Activated naive CD8-positive, alpha-beta T cell (primary cell): ENCODE results near the gene HIBADH.

Experiments
- H3K27ac Mint-ChIP-seq: one replicate; pipeline ENCODE4 v1.8.0; 2021; ENCODE audit warnings: mixed read lengths
- H3K27me3 Mint-ChIP-seq: one replicate; pipeline ENCODE4 v1.8.0; 2021; ENCODE audit warnings: mixed read lengths
- H3K36me3 Mint-ChIP-seq: one replicate; pipeline ENCODE4 v1.8.0; 2021; ENCODE audit warnings: mixed read lengths
- H3K4me1 Mint-ChIP-seq: one replicate; pipeline ENCODE4 v1.8.0; 2021; ENCODE audit warnings: low read depth, mixed read lengths
- H3K4me3 Mint-ChIP-seq: one replicate; pipeline ENCODE4 v1.8.0; 2021; ENCODE audit warnings: mild to moderate bottlenecking, mixed read lengths
- H3K9me3 Mint-ChIP-seq: one replicate; pipeline ENCODE4 v1.8.0; 2021; ENCODE audit warnings: low read depth, mixed read lengths

The HIBADH gene

GRCh38 chr7:27535795-27536194 lies 126.9 kb downstream of the HIBADH start:
- H3K4me3 Mint-ChIP-seq, result no peak overlapping the region

GRCh38 chr7:27533652-27534081 lies 129.0 kb downstream of the HIBADH start:
- H3K27me3 Mint-ChIP-seq, result no peaks in the 10 kb centered on the region
- no peak overlapping the region for H3K27ac Mint-ChIP-seq
- no peaks in the 10 kb centered on the region for H3K4me1 Mint-ChIP-seq
- peaks cover 36% of the 10 kb centered on the region for H3K36me3 Mint-ChIP-seq
- no peak overlapping the region for H3K4me3 Mint-ChIP-seq
- no peaks in the 10 kb centered on the region for H3K9me3 Mint-ChIP-seq

More at GRCh38 chr7:27535795-27536194, 126.9 kb downstream of the HIBADH start:
- H3K9me3 Mint-ChIP-seq, result no peaks in the 10 kb centered on the region
- H3K27ac Mint-ChIP-seq, result no peak overlapping the region
- no peaks in the 10 kb centered on the region for H3K27me3 Mint-ChIP-seq
- no peaks in the 10 kb centered on the region for H3K4me1 Mint-ChIP-seq
- H3K36me3 Mint-ChIP-seq, result peaks cover 40% of the 10 kb centered on the region

GRCh38 chr7:27532314-27532713 lies 130.4 kb downstream of the HIBADH start:
- Mint-ChIP-seq H3K27me3 (no peaks in the 10 kb centered on the region), H3K4me1 (no peaks in the 10 kb centered on the region), H3K27ac (no peak overlapping the region), H3K36me3 (peaks cover 36% of the 10 kb centered on the region), H3K9me3 (no peaks in the 10 kb centered on the region), H3K4me3 (no peak overlapping the region)

- Mint-ChIP-seq H3K27ac (no peak overlapping the region), H3K36me3 (peaks cover 52% of the 10 kb centered on the region), H3K4me1 (no peaks in the 10 kb centered on the region), H3K9me3 (no peaks in the 10 kb centered on the region), H3K4me3 (no peak overlapping the region), H3K27me3 (no peaks in the 10 kb centered on the region)
Observed at GRCh38 chr7:27527348-27527714, 135.4 kb downstream of the HIBADH start.

- no peaks in the 10 kb centered on the region for H3K9me3 Mint-ChIP-seq
- no peaks in the 10 kb centered on the region for H3K27me3 Mint-ChIP-seq
- H3K4me3 Mint-ChIP-seq, result no peak overlapping the region
- peaks cover 54% of the 10 kb centered on the region for H3K36me3 Mint-ChIP-seq
- no peak overlapping the region for H3K27ac Mint-ChIP-seq
- H3K4me1 Mint-ChIP-seq, result no peaks in the 10 kb centered on the region
Observed at GRCh38 chr7:27526611-27527347, 135.9 kb downstream of the HIBADH start.

- Mint-ChIP-seq H3K9me3 (no peaks in the 10 kb centered on the region), H3K36me3 (peaks cover 57% of the 10 kb centered on the region), H3K4me1 (no peaks in the 10 kb centered on the region), H3K27me3 (no peaks in the 10 kb centered on the region), H3K4me3 (no peak overlapping the region), H3K27ac (no peak overlapping the region)
Observed at GRCh38 chr7:27526131-27526530, 136.6 kb downstream of the HIBADH start.

- Mint-ChIP-seq H3K4me3 (no peak overlapping the region), H3K27ac (no peak overlapping the region), H3K4me1 (peaks cover under 1% of the 10 kb centered on the region), H3K36me3 (peaks cover 49% of the 10 kb centered on the region), H3K27me3 (no peaks in the 10 kb centered on the region), H3K9me3 (no peaks in the 10 kb centered on the region)
Observed at GRCh38 chr7:27523321-27523720, 139.4 kb downstream of the HIBADH start.

- no peak overlapping the region for H3K4me3 Mint-ChIP-seq
- peaks cover 7% of the 10 kb centered on the region for H3K4me1 Mint-ChIP-seq
- no peaks in the 10 kb centered on the region for H3K9me3 Mint-ChIP-seq
- peaks cover 52% of the 10 kb centered on the region for H3K36me3 Mint-ChIP-seq
- H3K27me3 Mint-ChIP-seq, result no peaks in the 10 kb centered on the region
- no peak overlapping the region for H3K27ac Mint-ChIP-seq
Observed at GRCh38 chr7:27522566-27522965, 140.1 kb downstream of the HIBADH start.

- Mint-ChIP-seq H3K4me3 (no peak overlapping the region), H3K4me1 (peaks cover 15% of the 10 kb centered on the region), H3K36me3 (peaks cover 46% of the 10 kb centered on the region), H3K9me3 (no peaks in the 10 kb centered on the region), H3K27me3 (no peaks in the 10 kb centered on the region), H3K27ac (no peak overlapping the region)
Observed at GRCh38 chr7:27520815-27521790, 141.6 kb downstream of the HIBADH start.

- Mint-ChIP-seq H3K27ac (no peak overlapping the region), H3K9me3 (no peaks in the 10 kb centered on the region), H3K4me3 (no peak overlapping the region), H3K36me3 (peaks cover 42% of the 10 kb centered on the region), H3K4me1 (peaks cover 15% of the 10 kb centered on the region), H3K27me3 (no peaks in the 10 kb centered on the region)
Observed at GRCh38 chr7:27519793-27520469, 142.8 kb downstream of the HIBADH start.

GRCh38 chr7:27518561-27519350 lies 143.9 kb downstream of the HIBADH start:
- H3K4me3 Mint-ChIP-seq, result no peak overlapping the region
- no peaks in the 10 kb centered on the region for H3K27me3 Mint-ChIP-seq
- no peak overlapping the region for H3K27ac Mint-ChIP-seq
- no peaks in the 10 kb centered on the region for H3K9me3 Mint-ChIP-seq
- H3K36me3 Mint-ChIP-seq, result peaks cover 36% of the 10 kb centered on the region
- peaks cover 15% of the 10 kb centered on the region for H3K4me1 Mint-ChIP-seq

GRCh38 chr7:27516421-27516820 lies 146.3 kb downstream of the HIBADH start:
- no peaks in the 10 kb centered on the region for H3K27me3 Mint-ChIP-seq
- H3K36me3 Mint-ChIP-seq, result peaks cover 23% of the 10 kb centered on the region
- no peak overlapping the region for H3K27ac Mint-ChIP-seq
- H3K4me1 Mint-ChIP-seq, result peaks cover 15% of the 10 kb centered on the region
- H3K9me3 Mint-ChIP-seq, result no peaks in the 10 kb centered on the region
- H3K4me3 Mint-ChIP-seq, result no peak overlapping the region

- Mint-ChIP-seq H3K27ac (no peak overlapping the region), H3K9me3 (no peaks in the 10 kb centered on the region), H3K27me3 (no peaks in the 10 kb centered on the region), H3K4me1 (peaks cover 15% of the 10 kb centered on the region), H3K4me3 (no peak overlapping the region), H3K36me3 (peaks cover 22% of the 10 kb centered on the region)
Observed at GRCh38 chr7:27515933-27516332, 146.8 kb downstream of the HIBADH start.

GRCh38 chr7:27514861-27515260 lies 147.8 kb downstream of the HIBADH start:
- H3K4me1 Mint-ChIP-seq, result peaks cover 15% of the 10 kb centered on the region
- no peaks in the 10 kb centered on the region for H3K27me3 Mint-ChIP-seq
- peaks cover 17% of the 10 kb centered on the region for H3K36me3 Mint-ChIP-seq
- no peaks in the 10 kb centered on the region for H3K9me3 Mint-ChIP-seq
- H3K27ac Mint-ChIP-seq, result no peak overlapping the region
- H3K4me3 Mint-ChIP-seq, result no peak overlapping the region
